ENCODE measurements around the gene JRKL.
"Not testable (repeated sequence)": the region's sequence is repeated elsewhere in the genome, so short reads cannot be mapped to it uniquely, and the experiment has no call there.

The JRKL gene

DNA sequence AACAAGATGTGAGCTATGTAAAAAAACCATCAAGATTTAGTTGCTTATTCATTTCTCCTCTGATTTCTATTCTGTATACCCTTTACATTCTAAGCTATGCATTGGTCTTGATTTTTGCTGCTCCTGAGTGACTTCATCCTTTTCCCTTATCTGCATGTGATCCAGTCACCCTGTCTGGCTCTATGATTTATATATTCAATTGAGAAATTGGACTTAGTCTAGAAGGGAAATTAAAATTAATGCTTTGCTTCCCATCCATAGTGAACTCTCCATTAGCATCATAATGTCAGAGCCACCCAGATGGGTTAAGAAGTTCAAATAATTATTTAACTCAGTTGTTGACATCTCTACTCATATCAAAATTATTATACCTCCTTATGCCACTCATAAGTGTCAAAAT, 5.0 kb downstream of the JRKL start:
- DNase-seq, result no peak

DNA sequence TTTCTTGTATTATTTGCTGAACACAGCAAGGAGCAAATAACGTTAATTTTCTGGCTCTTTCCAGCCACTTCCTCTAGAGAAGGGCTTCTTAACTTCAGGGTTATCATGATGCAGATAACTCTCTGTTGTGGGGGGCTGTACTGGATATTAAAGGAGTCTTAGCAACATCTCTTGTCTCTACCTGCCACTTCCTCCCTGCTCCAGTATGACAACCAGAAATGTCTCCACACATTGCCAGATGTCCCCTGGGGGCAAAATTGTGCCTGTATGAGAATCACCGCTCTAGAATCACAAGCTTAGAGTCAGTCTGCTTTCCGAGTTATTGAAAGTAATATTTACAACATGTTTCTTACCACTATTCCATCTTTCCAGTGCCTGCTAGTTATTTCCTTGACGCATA, 6.8 kb downstream of the JRKL start:
- no peak for DNase-seq

DNA sequence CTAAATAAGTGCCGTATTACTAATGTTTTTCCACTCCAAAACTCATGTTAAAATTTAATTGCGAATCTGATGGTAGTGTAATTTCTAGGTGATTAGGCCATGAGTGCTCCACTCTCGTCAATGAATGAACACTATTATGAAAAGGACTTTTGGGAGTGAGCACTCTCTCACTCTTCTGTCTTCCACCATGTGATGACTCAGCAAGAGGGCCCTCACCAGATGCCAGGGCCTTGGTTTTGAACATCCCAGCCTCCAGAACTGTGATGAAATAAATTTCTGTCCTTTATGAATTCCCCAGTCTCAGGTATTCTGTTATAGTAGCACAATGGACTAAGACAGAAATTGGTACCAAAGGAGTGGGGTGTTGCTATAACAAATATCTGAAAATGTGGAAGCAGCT, 8.1 kb downstream of the JRKL start:
- DNase-seq, result no peak

- DNase-seq, result no peak
Observed at GRCh38 chr11:96400697-96401096, 10.9 kb downstream of the JRKL start.

- not testable (repeated sequence) for DNase-seq
Observed at GRCh38 chr11:96411412-96411811, 21.6 kb downstream of the JRKL start.

GRCh38 chr11:96412761-96413381, 23.1 kb downstream of the JRKL start:
- no peak for DNase-seq

DNA sequence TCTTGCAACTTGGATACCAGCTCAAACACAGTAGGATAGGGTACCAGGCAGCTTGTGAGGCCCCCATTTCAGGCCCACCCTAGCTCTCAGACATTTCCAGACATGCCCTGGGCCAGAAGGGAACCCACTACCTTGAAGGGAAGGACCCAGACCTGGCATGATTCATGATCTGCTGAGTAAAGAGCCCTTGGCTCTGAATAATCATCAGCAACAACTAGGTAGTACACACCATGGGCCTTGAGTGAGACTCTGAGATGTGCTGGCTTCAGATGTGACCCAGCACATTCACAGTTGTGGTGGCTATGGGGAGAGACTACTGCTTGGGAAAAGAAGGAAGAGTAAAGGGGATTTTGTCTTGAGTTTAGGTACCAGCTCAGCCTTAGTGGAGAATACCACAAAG, 23.6 kb downstream of the JRKL start:
- no peak for DNase-seq

DNA sequence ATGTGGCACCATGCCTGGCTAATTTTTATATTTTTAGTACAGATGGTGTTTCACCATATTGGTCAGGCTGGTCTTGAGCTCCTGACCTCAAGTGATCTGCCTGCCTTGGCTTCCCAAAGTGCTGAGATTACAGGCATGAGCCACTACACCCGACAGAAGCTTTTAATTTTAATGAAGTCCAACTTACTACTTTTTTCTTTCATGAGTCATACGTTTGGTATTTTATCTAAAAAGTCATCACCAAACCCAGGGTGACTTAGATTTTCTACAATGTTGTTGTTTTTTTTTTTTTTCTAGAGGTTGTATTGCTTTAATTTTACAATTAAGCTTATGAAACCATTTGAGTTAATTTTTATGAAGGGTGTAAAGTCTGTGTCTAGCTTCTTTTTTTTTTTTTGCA, 34.9 kb downstream of the JRKL start:
- DNase-seq, result no peak

DNA sequence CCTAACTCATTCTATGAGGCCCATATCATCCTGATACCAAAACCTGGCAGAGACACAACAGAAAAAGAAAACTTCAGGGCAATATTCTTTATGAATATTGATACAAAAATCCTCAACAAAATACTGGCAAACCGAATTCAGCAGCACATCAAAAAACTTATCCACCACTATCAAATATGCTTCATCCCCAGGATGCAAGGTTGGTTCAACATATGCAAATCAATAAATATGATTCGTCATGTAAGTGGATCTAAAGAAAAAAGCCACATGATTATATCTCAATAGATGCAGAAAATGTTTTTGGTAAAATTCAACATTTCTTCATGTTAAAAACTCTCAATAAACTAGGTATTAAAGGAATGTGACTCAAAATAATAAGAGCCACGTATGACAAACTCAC, 40.9 kb downstream of the JRKL start:
- DNase-seq, result no peak

- not testable (repeated sequence) for DNase-seq
Observed at GRCh38 chr11:96432654-96433053, 42.8 kb downstream of the JRKL start.

Data from activated CD4-positive, alpha-beta T cell treated with anti-CD3 and anti-CD28 coated beads, Interleukin-10, Interleukin-2, amounts not matched to agents 100 ng/mL and 50 ng/mL, durations not matched to agents 16 hours and 8 hours (primary cell).